ENCODE data around the gene RPS16. TPM values are rescaled to one million over a fixed set of nuclear protein-coding genes. Genes with fewer than 3 reads are reported as not detected.

RPS16 gene
- total and polyA plus RNA-seq, 2 of the 8 experiments (the other 6 are each of a cell fraction or from before 2014, with no cell fraction given) = 2,433 to 7,810 TPM

DNA sequence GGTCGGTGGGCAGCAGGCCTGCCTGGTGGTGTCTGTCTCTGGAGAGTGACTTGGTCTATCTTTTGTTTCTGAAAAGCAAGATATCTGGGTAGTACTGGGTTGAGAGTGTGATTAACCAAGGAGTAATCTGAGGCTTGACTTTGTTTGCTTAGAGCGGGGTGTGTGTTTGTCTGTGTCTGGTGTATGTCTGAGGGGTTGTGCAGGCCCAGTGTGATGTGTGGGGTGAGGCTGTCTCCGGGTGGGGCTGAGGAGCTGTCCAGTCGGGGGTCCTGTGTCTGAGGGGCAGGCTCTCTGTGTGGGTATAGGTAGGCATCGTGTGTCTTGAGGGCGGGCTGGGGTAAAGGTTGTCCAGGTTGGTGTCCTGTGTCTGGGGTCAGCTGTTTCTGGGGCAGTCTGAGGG, 33.8 kb upstream of the RPS16 start:
- Histone ChIP-seq H2BK20ac (ENCODE audit: low read length) (no peak overlapping the region), H3K4ac (replicated peaks; ENCODE audit: insufficient read length, low read depth, low read length) (no peak overlapping the region), H3K23ac (ENCODE audit: insufficient read length) (no peak overlapping the region), H3K4me2 (ENCODE audit: insufficient read depth in 1 of 2, low read depth in 2 of 2, low read length in 2 of 2) (no peak overlapping the region), H3K14ac (ENCODE audit: insufficient read length) (no peak overlapping the region), H3K9me3 (ENCODE audit: insufficient read depth in 2 of 2, low read depth in 1 of 2, low read length in 1 of 2) (no peaks in the 10 kb centered on the region), H3K56ac (replicated peaks; ENCODE audit: insufficient read length, low read depth, low read length) (no peak overlapping the region), H3K79me1 (ENCODE audit: low read depth, low read length) (peaks cover 14% of the 10 kb centered on the region), H3K27ac (ENCODE audit: low read depth, low read length) (no peak overlapping the region), H2BK12ac (ENCODE audit: low read depth, low read length) (no peak overlapping the region), H3K79me2 (ENCODE audit: control insufficient read depth in 1 of 2, insufficient read depth in 2 of 2, low read length in 2 of 2) (no peaks in the 10 kb centered on the region), H4K20me1 (replicated peaks in 1 of 2; ENCODE audit: control insufficient read depth in 1 of 2, insufficient read depth in 2 of 2, low read length in 2 of 2) (peaks cover 6 to 24% of the 10 kb centered on the region in 2 experiments), H3K9ac (replicated peaks in 1 of 4; ENCODE audit: extremely low read depth in 1 of 4, low read depth in 3 of 4, low read length in 3 of 4) (no peak overlapping the region), H3K18ac (ENCODE audit: extremely low read depth, low read length) (no peak overlapping the region), H2BK120ac (replicated peaks; ENCODE audit: low read depth, low read length) (no peak overlapping the region), H3K27me3 (replicated peaks in 1 of 4; ENCODE audit: control insufficient read depth in 3 of 4, extremely low read depth in 1 of 4, insufficient read depth in 3 of 4, low read length in 3 of 4) (no peaks in the 10 kb centered on the region), H3K4me1 (replicated peaks in 1 of 4; ENCODE audit: control insufficient read depth in 3 of 4, insufficient read depth in 4 of 4, low read length in 3 of 4) (no peaks in the 10 kb centered on the region; a peak in 1 of 7 replicates), H3K4me3 (ENCODE audit: extremely low read depth in 1 of 4, insufficient read depth in 2 of 4, low read depth in 3 of 4, low read length in 4 of 4) (no peak overlapping the region), H2BK15ac (ENCODE audit: low read length) (no peak overlapping the region), H3K23me2 (ENCODE audit: low read depth, low read length) (peaks cover 1% of the 10 kb centered on the region; the same call in 1 of the 2 replicates), H4K8ac (ENCODE audit: extremely low read depth, insufficient read depth, low read length) (no peak overlapping the region), H3K36me3 (ENCODE audit: control insufficient read depth in 2 of 4, insufficient read depth in 4 of 4, low read length in 3 of 4) (peaks cover 40 to 81% (median 72%) of the 10 kb centered on the region in 4 experiments), H2BK5ac (ENCODE audit: low read depth, low read length) (no peak overlapping the region), H2AK5ac (ENCODE audit: low read depth, low read length) (no peak overlapping the region), H4K5ac (ENCODE audit: insufficient read length, low read depth, low read length) (no peak overlapping the region), H4K91ac (replicated peaks; ENCODE audit: insufficient read length, low read length) (no peak overlapping the region), H2AFZ (ENCODE audit: low read length) (no peak overlapping the region)
- 93% methylated on average over 6 of the region's 6 CpGs; no CpG with 5 or more reads in 1 of the 2 experiments for WGBS, 2 experiments (ENCODE audit: extremely low coverage in 1 of 2, insufficient coverage in 1 of 2, insufficient read length in 1 of 2, insufficient replicate concordance in 2 of 2, low coverage in 1 of 2, low lambda C conversion rate in 2 of 2, missing lambda C conversion rate in 1 of 2)
- TF ChIP-seq CREB1 (IDR thresholded peaks at IDR 0.05) (no peak), JUND (IDR thresholded peaks at IDR 0.05; ENCODE audit: low read length) (no peak), CTBP2 (IDR thresholded peaks at IDR 0.05; ENCODE audit: borderline replicate concordance, insufficient read depth, insufficient read length, low read length) (no peak), EZH2 (IDR thresholded peaks at IDR 0.05; ENCODE audit: low read depth, low read length, severe bottlenecking) (no peak), CBX5 (IDR thresholded peaks at IDR 0.05; ENCODE audit: low read depth, low read length) (no peak), ASH2L (IDR thresholded peaks at IDR 0.05; ENCODE audit: low read length) (no peak), MAFK (IDR thresholded peaks at IDR 0.05; ENCODE audit: low read depth, low read length) (no peak)
- TF ChIP-seq, protein P1, sequence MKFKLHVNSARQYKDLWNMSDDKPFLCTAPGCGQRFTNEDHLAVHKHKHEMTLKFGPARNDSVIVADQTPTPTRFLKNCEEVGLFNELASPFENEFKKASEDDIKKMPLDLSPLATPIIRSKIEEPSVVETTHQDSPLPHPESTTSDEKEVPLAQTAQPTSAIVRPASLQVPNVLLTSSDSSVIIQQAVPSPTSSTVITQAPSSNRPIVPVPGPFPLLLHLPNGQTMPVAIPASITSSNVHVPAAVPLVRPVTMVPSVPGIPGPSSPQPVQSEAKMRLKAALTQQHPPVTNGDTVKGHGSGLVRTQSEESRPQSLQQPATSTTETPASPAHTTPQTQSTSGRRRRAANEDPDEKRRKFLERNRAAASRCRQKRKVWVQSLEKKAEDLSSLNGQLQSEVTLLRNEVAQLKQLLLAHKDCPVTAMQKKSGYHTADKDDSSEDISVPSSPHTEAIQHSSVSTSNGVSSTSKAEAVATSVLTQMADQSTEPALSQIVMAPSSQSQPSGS (IDR thresholded peaks at IDR 0.05; ENCODE audit: low read length) = no peak
- POLR2A ChIA-PET (ENCODE audit: partially characterized antibody) = interaction anchor here (0.9 to 47.8 kb wide), 6 partner anchors 11 to 46 kb away, joined by 3 to 1154 read pairs (median 4); partner anchors contain the start of genes PLEKHG2, RPS16 and TIMM50
- no peak for FAIRE-seq
- DNase-seq (ENCODE audit: low read depth in 1 of 2, low spot score in 2 of 2) = no peak
- CTCF ChIA-PET (ENCODE audit: partially characterized antibody) = interaction anchor here (1.0 to 2.0 kb wide), 4 partner anchors 10 to 64 kb away, joined by 3 to 6 read pairs (median 5); no protein-coding TSS in a partner anchor

All from H1 (cell line).